CD4-positive, alpha-beta T cell treated with Interleukin-4 for 1 hour (primary cell): ENCODE data around the gene PIEZO1.

ENCODE experiments used
- DNase-seq, 2 donors: peaks; one replicate each; pipeline ENCODE4 v3.0.0-alpha.2; 2020 to 2022

PIEZO1 gene

DNA sequence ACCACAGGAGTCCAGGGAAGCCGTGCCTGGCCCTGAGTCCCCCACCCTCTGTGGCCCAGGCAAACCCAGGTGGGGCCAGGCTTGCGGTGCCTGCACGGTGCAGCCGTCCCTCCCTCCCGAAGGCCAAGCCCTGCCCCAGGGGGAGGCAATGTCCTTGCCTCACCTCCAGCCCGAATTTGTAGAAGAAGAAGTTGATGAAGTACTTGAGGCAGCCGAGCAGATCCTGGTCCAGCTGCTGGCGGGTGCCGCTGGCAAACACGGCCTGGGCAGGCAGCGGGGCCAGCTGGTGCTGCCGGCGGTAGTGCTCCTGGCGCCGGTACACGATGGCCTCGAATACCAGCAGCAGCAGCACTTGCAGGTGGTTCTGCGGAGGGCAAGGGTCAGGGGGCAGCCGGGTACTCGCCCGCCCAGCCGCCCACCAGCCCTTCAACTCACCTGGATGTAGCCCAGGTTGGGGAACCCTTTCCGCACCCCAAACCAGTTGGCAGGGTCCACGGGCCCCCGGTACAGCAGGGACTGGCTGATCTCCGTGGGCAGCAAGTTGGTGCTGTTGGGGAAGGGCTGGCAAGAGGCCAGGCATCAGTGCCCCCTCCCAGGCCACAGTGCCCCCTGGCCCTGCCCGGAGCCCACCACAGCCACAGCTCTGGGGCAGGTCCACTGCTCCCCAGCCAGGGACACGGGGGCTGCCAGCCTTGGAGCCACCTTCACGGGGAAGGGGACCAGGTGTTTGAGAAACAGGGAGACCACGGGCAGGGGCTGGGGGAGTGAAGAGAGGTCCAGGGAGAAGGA lies 52.7 kb downstream of the PIEZO1 start:
- no peak for DNase-seq

DNA sequence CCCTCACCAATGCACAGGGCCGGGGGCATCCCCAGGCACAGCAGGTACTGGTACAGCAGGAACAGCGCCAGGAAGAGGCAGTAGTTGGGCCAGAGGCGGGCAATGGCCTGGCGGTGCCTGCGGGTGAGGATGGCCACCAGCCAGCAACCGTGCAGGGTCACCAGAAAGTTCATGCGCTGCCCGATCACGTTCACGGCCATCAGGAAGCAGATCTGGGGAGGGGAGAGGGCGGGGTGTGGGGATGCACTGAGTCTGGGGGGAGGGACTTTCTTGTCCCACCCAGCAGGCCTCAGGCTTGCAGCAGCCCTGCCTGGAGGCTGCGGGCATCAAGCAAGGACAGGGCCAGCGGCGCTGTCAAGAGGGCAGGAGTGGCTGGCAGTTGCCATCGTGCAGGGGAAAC lies 53.3 kb downstream of the PIEZO1 start:
- no peak for DNase-seq

DNA sequence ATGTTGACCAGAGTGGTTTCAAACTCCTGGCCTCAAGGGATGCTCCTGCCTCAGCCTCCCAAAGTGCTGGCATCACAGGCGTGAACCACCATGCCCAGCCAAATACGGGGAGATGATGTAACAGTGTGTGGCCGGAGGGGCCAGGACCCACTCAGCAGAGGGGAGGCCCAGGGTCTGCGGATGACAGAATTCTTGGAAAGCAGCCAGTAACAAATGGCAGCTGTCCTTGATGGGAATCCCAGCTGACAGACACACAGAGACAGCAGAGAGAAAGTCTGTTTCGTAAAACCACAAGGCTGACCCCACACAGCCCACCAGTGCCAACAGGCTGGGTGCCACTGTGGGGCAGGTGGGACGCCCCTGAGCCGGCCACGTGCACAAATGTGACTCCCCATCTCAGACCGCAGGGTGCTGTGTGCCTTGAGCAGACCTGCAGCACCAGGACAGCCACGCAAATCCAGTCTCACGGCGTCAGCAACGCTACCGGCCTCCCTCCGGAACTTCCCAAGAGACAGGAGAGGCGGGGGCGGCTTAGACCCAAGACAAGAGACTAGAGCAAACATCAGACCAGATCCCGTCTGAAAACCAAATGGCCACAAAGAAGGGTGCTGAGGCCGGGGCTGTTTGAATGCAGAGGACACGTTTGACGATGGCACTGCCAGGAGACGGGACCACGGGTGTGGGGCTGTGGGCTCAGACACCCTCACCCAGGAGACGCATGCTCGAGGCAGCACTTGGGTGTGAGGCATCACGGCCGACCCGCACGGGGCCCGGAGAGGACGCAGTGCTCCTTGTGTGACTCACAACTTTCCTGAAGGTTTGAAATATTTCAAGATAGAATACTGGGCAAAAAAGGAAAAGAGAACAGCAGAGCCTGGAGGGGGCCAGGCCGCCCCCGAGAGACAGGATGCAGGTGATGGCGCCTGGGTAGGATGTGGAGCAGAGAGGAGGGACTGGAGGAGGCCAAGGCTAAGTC lies 54.1 kb downstream of the PIEZO1 start:
- no peak for DNase-seq

DNA sequence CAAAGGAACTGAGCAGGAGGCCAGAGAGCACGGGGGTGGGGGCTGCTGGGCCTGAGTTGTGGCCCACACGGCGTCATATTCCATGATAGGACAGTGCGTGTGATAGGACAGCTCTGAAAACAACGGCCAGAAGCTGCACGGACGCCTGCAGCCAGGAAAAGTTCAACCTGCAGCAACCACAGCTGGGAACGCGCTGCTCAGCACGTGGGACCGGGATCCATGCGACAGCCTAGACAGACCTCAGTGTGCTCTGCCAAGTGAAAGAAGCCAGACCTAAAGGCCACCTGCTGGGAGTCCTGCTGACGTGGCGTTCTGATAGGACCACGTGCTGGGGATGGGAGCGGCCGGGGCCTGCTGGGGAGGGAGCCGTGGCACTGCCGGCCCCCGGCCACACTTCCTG lies 57.1 kb downstream of the PIEZO1 start:
- no peak for DNase-seq

DNA sequence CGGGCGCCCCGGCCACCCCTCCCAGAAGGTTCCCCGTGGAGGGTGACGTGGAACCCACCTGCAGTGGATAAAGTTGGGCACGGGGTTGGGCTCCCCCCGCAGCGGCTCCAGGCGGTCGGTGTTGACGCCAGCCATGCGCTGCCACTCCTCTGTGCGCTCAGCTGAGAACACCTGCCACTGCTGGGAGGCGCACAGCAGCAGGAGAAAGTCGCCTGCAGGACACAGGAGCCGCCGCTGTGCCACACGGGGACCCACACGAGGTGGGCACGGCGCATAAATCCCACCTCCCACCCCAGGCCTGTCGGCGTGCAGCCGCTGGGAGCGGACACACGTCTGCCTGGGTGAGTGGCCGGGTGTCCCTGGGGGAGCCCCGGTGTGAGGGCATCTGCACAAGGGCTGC lies 58.0 kb downstream of the PIEZO1 start:
- no peak for DNase-seq

DNA sequence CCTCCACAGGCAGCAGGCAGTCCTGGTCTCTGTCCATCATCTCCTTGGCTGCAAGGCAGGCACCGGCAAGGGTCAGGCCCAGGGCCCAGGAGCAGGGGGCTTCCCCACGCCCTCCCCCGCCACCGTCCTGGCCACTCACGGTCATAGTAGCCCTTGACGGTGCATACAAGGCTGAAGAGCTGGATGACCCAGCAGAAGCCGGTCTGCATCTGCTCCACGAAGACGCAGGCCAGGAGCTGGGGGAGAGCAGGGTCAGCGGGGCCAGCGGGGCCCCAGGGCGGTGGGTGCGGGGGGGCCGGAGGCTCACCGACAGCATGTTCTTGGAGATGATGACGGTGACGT lies 58.6 kb downstream of the PIEZO1 start:
- no peak for DNase-seq

DNA sequence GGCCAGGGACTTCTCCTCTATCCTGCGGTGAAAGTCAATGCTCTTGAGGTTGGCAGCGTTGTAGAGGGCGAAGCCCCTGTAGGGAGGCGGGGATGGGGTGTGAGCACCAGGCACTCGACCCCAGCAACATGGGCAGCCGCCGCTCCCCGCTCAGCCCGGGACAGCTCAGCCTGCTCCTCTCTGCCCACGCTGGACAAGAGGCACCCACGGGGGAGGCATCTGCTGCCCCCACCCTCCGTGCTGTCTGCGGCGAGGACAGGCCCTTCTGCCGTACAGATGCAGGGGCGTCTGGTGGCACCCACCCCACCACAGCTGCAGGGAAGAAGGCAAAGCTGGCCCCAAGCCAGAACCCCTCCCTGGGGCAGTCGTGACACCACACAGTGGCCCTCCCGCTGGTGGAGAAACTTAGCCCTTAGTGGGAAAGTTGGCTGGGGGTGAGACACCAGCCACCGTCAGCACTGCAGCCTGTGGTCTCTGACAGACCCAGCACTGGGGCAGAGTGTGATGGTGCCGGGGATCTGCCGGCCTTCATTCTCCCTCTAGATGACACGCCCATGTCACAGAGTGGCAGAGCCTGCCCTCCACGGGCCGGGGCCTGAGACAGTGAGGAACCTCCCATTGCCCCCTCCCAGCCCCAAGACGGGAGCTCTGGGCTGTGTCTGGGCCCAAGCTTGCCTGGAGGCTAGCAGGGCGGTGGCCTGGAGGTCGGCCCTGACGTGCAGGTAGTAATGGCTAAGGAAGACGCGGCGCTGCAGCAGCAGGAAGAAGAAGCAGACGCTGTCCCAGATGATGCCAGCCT lies 59.2 kb downstream of the PIEZO1 start:
- no peak for DNase-seq

DNA sequence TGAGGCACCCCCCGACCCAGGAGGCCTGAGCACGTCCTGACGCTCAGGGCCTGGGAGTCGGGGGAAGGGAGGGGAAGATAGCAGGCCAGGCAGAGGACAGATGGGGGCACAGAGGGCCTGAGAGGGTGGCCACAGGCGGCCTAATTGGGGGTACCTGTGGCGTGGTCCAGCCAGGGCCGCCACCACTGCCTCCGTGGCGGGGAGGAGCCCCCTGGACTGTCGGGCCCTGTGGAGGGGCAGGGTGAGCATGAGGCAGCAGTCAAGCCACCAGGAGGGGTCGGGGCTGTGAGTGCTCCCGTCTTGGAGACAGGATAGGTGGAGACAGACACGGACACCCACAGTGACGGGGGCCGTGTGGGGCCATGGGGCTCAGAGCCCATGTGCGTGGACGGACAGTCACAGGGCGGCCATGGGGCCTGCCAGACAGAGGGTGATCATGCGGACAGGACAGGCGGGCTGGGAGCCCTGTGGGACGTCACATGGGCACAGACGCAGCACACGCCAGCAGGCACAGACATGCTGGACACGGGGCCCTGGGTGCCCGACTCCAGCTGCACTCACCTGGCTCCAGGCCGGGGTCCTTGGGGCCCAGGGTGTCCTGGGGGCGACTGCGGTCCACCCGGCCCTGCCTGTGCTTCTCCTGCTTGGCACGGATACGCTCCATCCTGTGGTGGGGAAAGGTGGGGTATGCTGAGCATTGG lies 60.0 kb downstream of the PIEZO1 start:
- DNase-seq: no peak

DNA sequence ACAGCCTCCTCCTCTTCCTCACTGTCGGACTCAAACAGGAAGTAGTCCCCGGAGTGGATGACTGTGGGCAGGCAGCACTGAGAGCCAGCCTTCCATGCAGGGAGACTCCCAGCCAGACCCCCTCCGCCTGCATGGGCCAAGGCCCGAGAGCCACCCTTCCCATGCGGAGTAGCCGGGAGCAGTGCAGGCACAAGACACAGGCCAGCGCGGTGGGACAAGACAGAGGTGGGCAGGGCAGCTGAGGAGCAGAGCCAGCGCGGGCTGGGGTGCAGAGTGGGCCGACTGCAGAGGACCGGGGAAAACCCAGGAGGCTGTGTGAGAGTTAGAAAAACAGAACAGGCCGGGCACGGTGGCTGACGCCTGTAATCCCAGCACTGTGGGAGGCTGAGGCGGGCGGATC lies 61.1 kb downstream of the PIEZO1 start:
- no peak for DNase-seq

DNA sequence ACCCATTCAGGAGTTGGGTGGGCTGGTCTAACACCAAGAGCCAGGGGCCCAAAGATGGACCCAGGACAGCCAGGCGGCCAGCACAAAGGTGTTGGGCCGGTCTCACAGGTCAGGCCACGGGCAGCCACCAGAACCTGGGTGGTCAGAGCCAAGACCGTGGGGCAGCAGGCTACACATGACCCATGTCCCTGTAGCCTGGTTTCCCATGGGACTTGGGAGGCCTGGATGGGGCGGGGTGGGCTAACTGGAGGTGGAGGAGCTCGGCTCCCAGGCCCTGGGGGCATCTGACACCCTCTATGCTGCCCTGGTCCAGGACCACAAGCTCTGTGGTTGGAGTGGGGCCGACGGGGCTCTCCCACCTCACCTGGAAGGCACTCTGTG lies 61.5 kb downstream of the PIEZO1 start:
- no peak for DNase-seq

DNA sequence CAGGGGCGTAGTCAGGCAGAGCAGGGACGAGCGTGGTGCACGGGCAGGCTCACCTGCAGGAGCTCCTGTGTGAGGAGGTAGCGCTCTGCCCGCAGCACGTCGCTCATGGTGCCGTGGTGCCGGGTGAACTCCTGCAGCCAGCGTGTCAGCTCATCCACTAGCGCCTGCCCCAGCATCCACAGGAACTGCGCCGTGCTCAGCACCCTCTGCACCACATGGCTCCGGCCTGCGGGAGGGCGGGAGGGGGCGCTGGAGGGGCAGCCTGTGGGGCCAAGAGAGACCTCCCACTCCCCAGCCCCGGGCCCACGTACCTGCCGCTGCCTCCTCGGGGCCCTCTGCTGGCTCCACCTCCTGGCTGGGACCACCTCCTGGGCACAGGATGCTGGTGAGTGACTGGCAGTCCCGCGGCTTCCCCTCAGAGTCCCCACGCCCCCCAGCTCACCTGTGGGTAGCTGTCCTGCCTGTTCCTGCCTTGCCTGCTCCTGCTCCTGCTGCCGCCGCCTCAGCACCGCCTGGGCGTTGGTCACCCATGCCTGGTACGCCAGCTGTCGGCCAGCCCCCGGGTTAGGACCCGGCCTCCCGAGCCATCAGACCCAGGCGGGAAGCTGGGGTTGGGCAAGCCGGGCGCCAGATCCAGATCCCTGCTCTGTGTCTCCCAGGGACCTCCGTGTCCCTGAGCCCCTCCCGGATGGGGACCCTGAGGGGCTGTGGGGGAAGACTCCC lies 62.1 kb downstream of the PIEZO1 start:
- no peak for DNase-seq

DNA sequence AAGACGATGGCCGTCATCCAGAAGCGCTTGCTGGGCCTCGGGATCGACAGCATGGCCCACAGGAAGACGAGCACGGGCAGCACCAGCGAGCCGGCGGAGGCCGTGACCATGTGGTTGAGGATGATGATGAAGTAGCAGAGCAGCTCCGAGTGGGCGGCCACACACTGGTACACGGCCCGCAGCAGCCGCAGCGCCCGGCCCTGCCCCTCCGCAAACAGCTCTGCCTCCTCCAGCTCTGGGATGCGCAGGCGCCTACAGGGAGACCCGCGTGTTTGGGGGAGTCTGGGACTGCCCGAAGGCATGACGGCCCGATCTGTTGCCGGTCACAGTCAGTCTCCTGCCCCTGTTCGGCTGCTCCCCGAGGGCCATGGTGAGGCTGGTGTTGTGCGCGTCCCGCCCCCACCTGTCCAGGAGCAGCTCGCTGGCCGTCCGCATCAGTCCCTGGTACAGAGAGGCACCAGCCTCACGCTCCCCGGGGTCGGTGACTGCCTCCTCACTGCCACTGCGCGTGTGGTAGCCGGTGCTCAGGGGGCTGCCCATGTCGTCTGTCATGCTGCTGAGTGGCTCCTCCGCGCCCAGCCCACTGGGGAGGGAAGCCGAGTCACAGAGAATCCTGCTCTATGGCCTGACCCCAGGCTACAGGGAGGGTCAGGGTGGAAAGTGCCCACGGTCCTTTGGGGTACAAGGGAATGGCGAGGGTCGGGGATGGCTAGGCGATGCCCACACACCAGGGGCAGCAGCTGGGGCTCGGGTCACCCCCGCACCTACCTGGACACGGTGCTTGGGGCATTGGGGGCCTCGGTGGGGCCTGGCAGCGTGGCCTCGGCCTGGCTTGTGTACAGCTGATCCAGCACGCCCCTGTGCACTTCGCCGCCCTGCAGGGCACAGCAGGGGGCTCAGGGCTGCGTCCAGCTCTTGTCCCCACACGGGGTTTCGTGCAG lies 62.9 kb downstream of the PIEZO1 start:
- DNase-seq: no peak

DNA sequence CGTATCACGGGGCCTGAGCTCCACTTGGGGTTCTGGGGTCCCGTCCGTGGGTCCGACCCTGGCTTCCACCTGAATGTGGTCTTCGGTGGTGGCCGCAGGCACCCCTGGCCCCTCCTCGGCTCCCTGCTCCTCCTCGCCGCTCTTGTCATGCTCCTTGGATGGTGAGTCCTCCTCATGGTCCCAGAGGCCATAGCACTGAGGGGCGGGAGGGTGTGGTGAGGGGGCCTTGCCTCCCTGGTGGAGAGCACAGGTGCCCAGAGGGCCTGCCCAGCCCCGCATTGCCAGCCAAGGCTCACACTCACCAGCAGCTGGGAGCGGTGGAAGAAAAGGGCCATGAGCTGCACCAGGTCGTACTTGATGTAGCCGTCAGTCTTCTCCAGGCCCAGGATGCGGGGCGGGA lies 63.8 kb downstream of the PIEZO1 start:
- DNase-seq: no peak

DNA sequence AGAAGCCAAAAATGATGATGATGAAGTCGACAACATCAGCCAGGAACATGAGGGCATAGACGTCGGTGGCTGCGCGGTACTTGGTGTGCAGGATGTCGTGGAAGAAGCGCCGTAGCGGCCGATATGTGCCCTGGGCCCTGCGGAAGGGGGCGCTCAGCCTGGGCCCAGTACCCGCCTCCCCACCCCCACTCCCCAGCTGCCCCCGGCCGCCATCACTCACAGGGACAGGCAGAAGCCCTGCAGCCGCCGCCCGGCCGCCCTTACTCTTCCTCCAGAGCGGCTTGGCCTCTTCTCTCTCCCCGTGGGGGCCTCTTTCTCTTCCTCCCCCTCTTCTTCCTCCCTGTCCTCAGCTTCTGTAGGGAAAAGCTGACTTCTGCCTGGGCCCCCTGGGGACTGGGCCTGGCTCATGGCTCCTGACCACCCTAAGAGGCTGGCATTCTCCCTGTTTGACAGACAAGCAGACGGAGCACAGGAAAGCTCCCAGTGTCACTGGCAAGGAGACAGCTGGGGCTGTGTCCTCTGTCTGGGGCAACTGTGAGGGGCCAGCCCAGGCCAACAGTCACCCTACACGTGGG lies 64.5 kb downstream of the PIEZO1 start:
- no peak for DNase-seq

DNA sequence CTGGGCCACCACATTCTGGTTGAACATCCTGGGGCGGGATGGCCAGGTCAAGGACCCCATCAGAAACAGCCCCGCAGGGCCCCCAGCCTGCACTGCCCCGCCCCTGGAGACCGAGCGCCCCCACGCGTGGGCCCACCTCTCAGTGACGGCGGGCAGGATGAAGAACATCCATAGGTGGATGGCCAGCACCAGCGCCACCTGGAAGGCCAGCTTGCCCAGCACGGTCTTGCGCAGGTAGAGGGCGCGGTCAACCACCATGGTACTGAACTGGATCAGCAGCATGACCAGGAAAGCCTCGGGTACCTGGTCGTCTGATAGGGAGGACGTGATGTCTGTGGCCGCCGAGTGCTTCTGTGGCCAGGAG lies 65.1 kb downstream of the PIEZO1 start:
- DNase-seq: no peak

DNA sequence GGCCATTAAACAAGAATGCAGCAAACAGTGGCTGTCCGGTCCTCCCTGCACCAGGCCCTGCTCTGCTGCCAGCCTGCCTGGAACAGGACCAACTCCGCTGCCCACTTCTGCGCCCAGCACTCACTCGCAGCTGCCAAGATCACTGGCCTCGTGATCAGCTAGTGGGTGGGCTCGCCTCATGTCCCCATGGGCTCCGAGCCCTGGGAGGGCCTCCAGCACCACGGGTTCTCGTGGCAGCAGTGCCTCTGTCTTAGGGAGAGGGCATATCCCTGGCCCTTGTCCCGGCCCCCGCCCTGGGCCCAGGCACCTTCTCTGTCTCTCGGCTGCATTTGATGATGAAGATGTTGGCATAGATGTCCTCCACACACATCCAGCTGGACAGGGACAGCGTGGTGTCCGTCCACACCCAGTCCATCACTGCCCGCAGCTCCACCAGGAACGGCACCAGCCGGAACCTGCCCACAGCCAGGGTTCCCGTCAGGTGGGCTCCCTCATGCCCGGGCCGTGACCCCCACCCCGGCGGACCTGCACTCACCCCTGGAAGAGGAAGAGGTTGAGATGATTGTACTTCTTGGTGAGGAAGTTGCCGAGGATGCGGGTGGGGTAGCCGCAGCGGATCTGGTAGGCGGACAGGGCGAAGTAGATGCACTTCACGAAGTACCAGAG lies 65.6 kb downstream of the PIEZO1 start:
- DNase-seq: no peak

DNA sequence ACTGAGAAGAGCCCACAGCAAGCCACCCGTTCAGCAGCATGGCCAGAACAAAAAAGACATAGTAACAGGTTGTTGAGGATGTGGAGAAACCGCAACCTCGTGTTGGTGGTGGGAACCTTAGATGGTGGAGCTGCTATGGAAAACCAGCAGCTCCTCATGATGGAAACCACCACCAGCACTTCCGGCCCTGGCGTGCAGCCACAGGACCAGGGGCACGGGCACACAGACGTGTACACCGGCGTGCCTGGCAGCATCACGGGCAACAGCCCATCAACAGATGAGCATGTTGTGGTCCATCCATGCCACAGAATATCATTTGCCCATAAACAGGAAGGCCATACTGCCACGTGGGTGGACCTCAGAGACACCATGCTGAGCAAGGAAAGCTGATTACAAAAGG lies 66.8 kb downstream of the PIEZO1 start:
- DNase-seq: no peak

DNA sequence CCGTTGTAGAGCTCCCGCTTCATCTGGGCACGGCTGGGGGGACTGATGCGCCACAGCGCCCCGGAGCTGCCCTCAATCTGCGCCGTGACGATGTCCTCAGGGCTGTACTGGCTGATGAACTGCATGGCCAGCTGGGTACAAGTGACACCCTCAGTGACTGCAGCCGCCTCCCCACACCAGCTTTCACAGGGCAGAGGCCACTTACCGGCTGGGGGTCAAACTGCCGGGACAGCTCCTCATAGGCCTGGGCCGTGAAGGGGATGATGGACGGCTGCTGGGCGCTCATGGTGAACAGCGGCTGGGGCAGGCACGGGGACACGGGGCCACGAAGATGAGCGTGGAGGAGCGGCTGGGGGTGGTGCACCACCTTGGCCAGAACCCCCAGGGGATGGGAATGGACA lies 68.4 kb downstream of the PIEZO1 start:
- DNase-seq: no peak

DNA sequence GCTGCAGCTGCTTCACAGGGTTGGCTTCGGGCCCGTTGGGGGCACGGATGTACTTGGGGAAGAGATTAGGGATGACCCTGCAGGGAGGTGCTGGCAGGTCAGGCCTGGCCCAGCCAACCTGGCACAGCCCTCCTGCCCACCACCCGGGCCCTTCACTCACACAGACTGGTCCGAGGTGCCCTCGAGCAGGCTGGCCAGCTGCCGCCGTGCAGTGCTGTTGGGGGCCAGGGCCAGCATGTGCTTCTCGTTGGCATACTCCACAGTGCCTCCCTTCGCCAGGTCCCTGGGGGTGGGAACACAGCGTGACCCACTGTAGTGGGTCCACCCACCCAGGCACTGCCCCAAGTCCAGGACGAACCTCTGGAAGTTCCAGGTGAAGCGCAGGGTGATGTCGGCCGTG lies 68.8 kb downstream of the PIEZO1 start:
- DNase-seq: no peak
